MCF 10A (cell line): ENCODE measurements around the gene NDUFA7. TPM values are rescaled to one million over a fixed set of nuclear protein-coding genes. Genes with fewer than 3 reads are reported as not detected.

ENCODE experiments used
- BruUV-seq: library from RNA; stranded (reverse); fragments of 400-500 nt; replicated peaks from 2 replicates; lab custom pipeline; 2021; lab: Mats Ljungman, UMichigan
- CTCF ChIA-PET: fragments of 300-600 bp; sonication (Branson Sonifier 250); formaldehyde crosslinking; extraction: SDS; loops from one replicate; lab custom pipeline; 2021; ENCODE audit warnings: antibody characterized with exemption, inconsistent platforms; lab: Yijun Ruan, JAX
- POLR2A ChIA-PET: fragments of 300-600, 350-650 bp; sonication (Branson Sonifier 250); formaldehyde crosslinking; extraction: SDS; loops from one replicate; lab custom pipeline; 2020; ENCODE audit warnings: antibody characterized with exemption, inconsistent platforms; lab: Yijun Ruan, JAX
- DNase-seq: peaks from one replicate; pipeline ENCODE4 v3.0.0-alpha.2; 2018; ENCODE audit not compliant: unreplicated experiment
- H3K27ac Mint-ChIP-seq: one replicate; pipeline ENCODE4 v1.8.0; 2022; ENCODE audit warnings: mild to moderate bottlenecking, low read depth, mixed read lengths; ENCODE audit not compliant: unreplicated experiment
- H3K27me3 Mint-ChIP-seq: one replicate; pipeline ENCODE4 v1.8.0; 2022; ENCODE audit warnings: mixed read lengths; ENCODE audit not compliant: insufficient read depth, unreplicated experiment
- H3K36me3 Mint-ChIP-seq: one replicate; pipeline ENCODE4 v1.8.0; 2022; ENCODE audit warnings: mild to moderate bottlenecking, moderate library complexity, mixed read lengths; ENCODE audit not compliant: insufficient read depth, unreplicated experiment
- H3K4me1 Mint-ChIP-seq: one replicate; pipeline ENCODE4 v1.8.0; 2022; ENCODE audit warnings: mixed read lengths; ENCODE audit not compliant: insufficient read depth, unreplicated experiment
- H3K4me3 Mint-ChIP-seq: one replicate; pipeline ENCODE4 v1.8.0; 2022; ENCODE audit warnings: mild to moderate bottlenecking, moderate library complexity, mixed read lengths; ENCODE audit not compliant: unreplicated experiment
- H3K9me3 Mint-ChIP-seq: one replicate; pipeline ENCODE4 v1.8.0; 2022; ENCODE audit warnings: mixed read lengths; ENCODE audit not compliant: unreplicated experiment
- CTCF ChIP-seq: fragments of 200-600 bp; IDR thresholded peaks from one replicate; pipeline ENCODE4 v1.8.0; 2022; ENCODE audit warnings: antibody characterized with exemption, mild to moderate bottlenecking; ENCODE audit not compliant: unreplicated experiment
- intact Hi-C: fragments of 100-400 bp; cut with micrococcal nuclease; formaldehyde crosslinking; loops from 2 replicates; pipeline ENCODE4 v1.14.1; 2022
- total RNA-seq: library from RNA; stranded (reverse); gene quantifications from 2 replicates; pipeline ENCODE4 v1.2.3, GENCODE V29; 2022

The NDUFA7 gene
- total RNA-seq, 1 experiment from 2014 or later = 91.8 TPM

- intact Hi-C loops = no loop called here
- TF ChIP-seq CTCF = no peak
- H3K27ac Mint-ChIP-seq = peak overlapping the region; percentile 90
Observed at GRCh38 chr19:8322638-8322997, 1.4 kb upstream of the NDUFA7 start.

GRCh38 chr19:8321986-8322637 lies 937 bp upstream of the NDUFA7 start:
- ChIA-PET CTCF (interaction anchor here (0.6 to 1.8 kb wide), 3 partner anchors 32 to 66 kb away, joined by 3 to 4 read pairs (median 3); no protein-coding TSS in a partner anchor), POLR2A (interaction anchor here (0.6 to 6.7 kb wide), 14 partner anchors 8 to 1774 kb away, joined by 3 to 70 read pairs (median 5); partner anchors contain the start of genes CD320, HNRNPM, MARCHF2 and RAB11B)
- Mint-ChIP-seq H3K36me3 (peaks cover 58% of the 10 kb centered on the region), H3K9me3 (no peaks in the 10 kb centered on the region), H3K27me3 (no peaks in the 10 kb centered on the region), H3K4me1 (peaks cover 7% of the 10 kb centered on the region), H3K4me3 (peak overlapping the region; percentile 88), H3K27ac (peak overlapping the region; percentile 90)
- intact Hi-C loops = no loop called here
- no peak for TF ChIP-seq CTCF
- no TSS peak for BruUV-seq
- no peak for DNase-seq

More at GRCh38 chr19:8322638-8322997, 1.4 kb upstream of the NDUFA7 start:
- ChIA-PET CTCF (interaction anchor here (1.8 to 1.9 kb wide), 2 partner anchors 12 to 32 kb away, joined by 4 to 11 read pairs; no protein-coding TSS in a partner anchor), POLR2A (interaction anchor here (1.1 to 6.7 kb wide), 4 partner anchors 13 to 123 kb away, joined by 3 to 70 read pairs (median 25); partner anchors contain the start of genes CD320, HNRNPM and MARCHF2)
- Mint-ChIP-seq H3K9me3 (no peaks in the 10 kb centered on the region), H3K4me3 (peak overlapping the region; percentile 88), H3K4me1 (peaks cover 7% of the 10 kb centered on the region), H3K27me3 (no peaks in the 10 kb centered on the region), H3K36me3 (peaks cover 58% of the 10 kb centered on the region)
- no peak for DNase-seq
- no TSS peak for BruUV-seq

- TF ChIP-seq CTCF = no peak
- Mint-ChIP-seq H3K36me3 (peaks cover 61% of the 10 kb centered on the region), H3K9me3 (no peaks in the 10 kb centered on the region), H3K27ac (peak overlapping the region; percentile 90), H3K4me3 (peak overlapping the region; percentile 88), H3K4me1 (peaks cover 7% of the 10 kb centered on the region), H3K27me3 (no peaks in the 10 kb centered on the region)
- ChIA-PET POLR2A (interaction anchor here (0.6 to 6.7 kb wide), 18 partner anchors 8 to 1775 kb away, joined by 3 to 70 read pairs (median 4); partner anchors contain the start of genes CD320, HNRNPM, TIMM44 and ZNF414), CTCF (interaction anchor here (0.6 to 2.5 kb wide), 5 partner anchors 10 to 257 kb away, joined by 3 to 9 read pairs (median 3); partner anchors contain the start of gene MYO1F)
- no peak for DNase-seq
- intact Hi-C loops = no loop called here
- no TSS peak for BruUV-seq
Observed at GRCh38 chr19:8320564-8321066, 560 bp downstream of the NDUFA7 start.
